Measurements from ENCODE around the gene RANBP3.

RANBP3 gene

GRCh38 chr19:6012426-6013170, 34.7 kb upstream of the RANBP3 start:
- no peak overlapping the region for H3K27ac ChIP-seq (ENCODE audit: poor library complexity, severe bottlenecking)
- H3K27me3 ChIP-seq (ENCODE audit: insufficient read depth, poor library complexity, severe bottlenecking): no peaks in the 10 kb centered on the region
- peaks cover 28% of the 10 kb centered on the region for H3K36me3 ChIP-seq (ENCODE audit: low read depth)
- ATAC-seq (ENCODE audit: low read depth) (no peak), DNase-seq (ENCODE audit: low spot score) (no peak)
- TF ChIP-seq CTCF (IDR thresholded peaks at IDR 0.05; ENCODE audit: poor library complexity, severe bottlenecking): no peak
- no peak overlapping the region for H3K4me3 ChIP-seq (ENCODE audit: severe bottlenecking)
- H3K4me1 ChIP-seq (ENCODE audit: insufficient read depth, poor library complexity, severe bottlenecking): no peaks in the 10 kb centered on the region
- H3K9me3 ChIP-seq (ENCODE audit: severe bottlenecking): no peaks in the 10 kb centered on the region

- H3K27me3 ChIP-seq (ENCODE audit: insufficient read depth, poor library complexity, severe bottlenecking): no peaks in the 10 kb centered on the region
- H3K36me3 ChIP-seq (ENCODE audit: low read depth): peaks cover 31% of the 10 kb centered on the region
- no peak overlapping the region for H3K4me3 ChIP-seq (ENCODE audit: severe bottlenecking)
- no peak for TF ChIP-seq CTCF (IDR thresholded peaks at IDR 0.05; ENCODE audit: poor library complexity, severe bottlenecking)
- H3K9me3 ChIP-seq (ENCODE audit: severe bottlenecking): no peaks in the 10 kb centered on the region
- no peak overlapping the region for H3K27ac ChIP-seq (ENCODE audit: poor library complexity, severe bottlenecking)
- DNase-seq (ENCODE audit: low spot score): no peak
- no peak for ATAC-seq (ENCODE audit: low read depth)
- no peaks in the 10 kb centered on the region for H3K4me1 ChIP-seq (ENCODE audit: insufficient read depth, poor library complexity, severe bottlenecking)
These were observed 33.9 kb upstream of the RANBP3 start for GRCh38 chr19:6011794-6012193.

- Histone ChIP-seq H3K4me3 (ENCODE audit: severe bottlenecking) (no peak overlapping the region), H3K9me3 (ENCODE audit: severe bottlenecking) (no peaks in the 10 kb centered on the region), H3K36me3 (ENCODE audit: low read depth) (peaks cover 31% of the 10 kb centered on the region), H3K27ac (ENCODE audit: poor library complexity, severe bottlenecking) (no peak overlapping the region), H3K27me3 (ENCODE audit: insufficient read depth, poor library complexity, severe bottlenecking) (no peaks in the 10 kb centered on the region), H3K4me1 (ENCODE audit: insufficient read depth, poor library complexity, severe bottlenecking) (no peaks in the 10 kb centered on the region)
- no peak for TF ChIP-seq CTCF (IDR thresholded peaks at IDR 0.05; ENCODE audit: poor library complexity, severe bottlenecking)
- ATAC-seq (ENCODE audit: low read depth) (no peak), DNase-seq (ENCODE audit: low spot score) (no peak)
These were observed 33.3 kb upstream of the RANBP3 start for GRCh38 chr19:6011206-6011605.

- Histone ChIP-seq H3K27me3 (ENCODE audit: insufficient read depth, poor library complexity, severe bottlenecking) (no peaks in the 10 kb centered on the region), H3K9me3 (ENCODE audit: severe bottlenecking) (no peaks in the 10 kb centered on the region), H3K4me1 (ENCODE audit: insufficient read depth, poor library complexity, severe bottlenecking) (no peaks in the 10 kb centered on the region), H3K36me3 (ENCODE audit: low read depth) (peaks cover 26% of the 10 kb centered on the region), H3K27ac (ENCODE audit: poor library complexity, severe bottlenecking) (no peak overlapping the region), H3K4me3 (ENCODE audit: severe bottlenecking) (no peak overlapping the region)
- no peak for TF ChIP-seq CTCF (IDR thresholded peaks at IDR 0.05; ENCODE audit: poor library complexity, severe bottlenecking)
- ATAC-seq (ENCODE audit: low read depth) (no peak), DNase-seq (ENCODE audit: low spot score) (no peak)
These were observed 32.2 kb upstream of the RANBP3 start for GRCh38 chr19:6010107-6010506.

GRCh38 chr19:6007866-6008265, 29.9 kb upstream of the RANBP3 start:
- no peak for TF ChIP-seq CTCF (IDR thresholded peaks at IDR 0.05; ENCODE audit: poor library complexity, severe bottlenecking)
- Histone ChIP-seq H3K9me3 (ENCODE audit: severe bottlenecking) (no peaks in the 10 kb centered on the region), H3K4me3 (ENCODE audit: severe bottlenecking) (no peak overlapping the region), H3K4me1 (ENCODE audit: insufficient read depth, poor library complexity, severe bottlenecking) (no peaks in the 10 kb centered on the region), H3K36me3 (ENCODE audit: low read depth) (peaks cover 31% of the 10 kb centered on the region), H3K27ac (ENCODE audit: poor library complexity, severe bottlenecking) (no peak overlapping the region), H3K27me3 (ENCODE audit: insufficient read depth, poor library complexity, severe bottlenecking) (no peaks in the 10 kb centered on the region)
- DNase-seq (ENCODE audit: low spot score) (no peak), ATAC-seq (ENCODE audit: low read depth) (no peak)

All from RWPE2 (cell line).